ENCODE results near the gene LCE1C.

- TF ChIP-seq CTCF (IDR thresholded peaks at IDR 0.05 in 4 of 5, conservative IDR thresholded peaks at IDR 0.05 in 1 of 5), result no peak
- no peak for TF ChIP-seq POLR2A (IDR thresholded peaks at IDR 0.05)
Observed at GRCh38 chr1:152823294-152823693, 16.8 kb upstream of the LCE1C start.
